Activated CD8-positive, alpha-beta memory T cell treated with anti-CD3 and anti-CD28 coated beads, Interleukin-2, amount 50 U/mL, for 48 hours (primary cell): ENCODE measurements around the gene SLC44A1.

Source experiments
- DNase-seq: peaks from one replicate; pipeline ENCODE4 v3.0.0-alpha.2; 2020

SLC44A1 gene

DNA sequence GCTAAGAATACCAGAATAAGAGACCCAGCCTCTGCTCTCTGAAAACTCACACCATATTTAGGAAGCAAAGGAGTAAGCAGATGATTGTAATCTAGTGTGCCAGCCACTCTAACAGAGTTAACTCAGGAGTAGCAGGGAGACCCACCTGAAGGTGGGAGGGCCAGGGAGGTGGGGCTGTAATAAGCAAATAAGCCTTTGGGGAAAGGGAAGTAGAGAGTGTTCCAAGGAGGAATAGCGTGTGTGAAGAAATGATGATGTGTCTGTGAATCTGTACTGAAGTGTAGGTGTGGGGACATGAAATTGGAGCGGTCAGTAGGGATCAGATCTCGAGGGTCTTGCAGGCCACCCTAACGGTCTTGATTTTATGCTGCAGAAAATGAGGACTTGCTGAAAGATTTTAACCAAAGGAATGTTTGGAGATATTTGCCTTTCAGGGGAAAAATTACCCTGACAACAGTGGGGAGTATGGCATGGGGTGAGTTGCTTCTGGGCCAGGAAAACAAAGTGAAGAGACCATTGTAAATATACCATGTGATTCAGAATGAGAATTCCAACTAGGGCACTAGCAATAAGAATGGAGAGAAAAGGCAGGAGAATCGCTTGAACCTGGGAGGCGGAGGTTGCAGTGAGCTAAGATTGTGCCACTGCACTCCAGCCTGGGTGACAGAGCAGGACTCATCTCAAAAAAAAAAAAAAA is 159.2 kb downstream of the SLC44A1 start:
- no peak for DNase-seq

DNA sequence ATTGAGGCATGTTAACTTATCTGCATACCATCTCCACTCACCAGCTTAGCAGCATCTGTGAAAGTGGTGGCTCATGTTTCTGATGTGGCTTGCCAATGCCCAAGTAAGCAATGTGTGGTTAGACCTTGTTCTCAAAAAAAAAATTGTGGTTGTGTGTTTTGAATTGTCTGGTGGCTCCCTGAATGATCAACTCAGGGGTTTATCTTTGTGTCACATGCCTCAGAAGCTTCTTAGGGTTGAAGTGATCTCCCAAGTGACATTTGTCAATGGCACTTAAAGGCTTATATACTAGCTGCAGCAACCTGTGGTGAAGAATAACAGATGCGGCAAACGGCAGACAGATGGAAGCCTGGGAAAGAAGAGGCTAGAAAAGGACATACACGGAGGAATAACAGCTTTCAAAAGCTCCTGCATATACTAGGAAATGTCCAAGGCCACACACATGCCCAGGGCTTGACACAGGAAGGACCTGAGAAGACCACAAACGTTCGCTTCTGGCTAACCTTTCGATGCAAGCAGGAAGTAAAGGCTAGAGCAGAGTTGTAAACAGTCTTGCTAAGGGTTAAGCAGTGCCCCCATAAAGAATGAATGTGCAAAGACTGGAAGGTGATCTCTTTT is 161.2 kb downstream of the SLC44A1 start:
- no peak for DNase-seq

DNA sequence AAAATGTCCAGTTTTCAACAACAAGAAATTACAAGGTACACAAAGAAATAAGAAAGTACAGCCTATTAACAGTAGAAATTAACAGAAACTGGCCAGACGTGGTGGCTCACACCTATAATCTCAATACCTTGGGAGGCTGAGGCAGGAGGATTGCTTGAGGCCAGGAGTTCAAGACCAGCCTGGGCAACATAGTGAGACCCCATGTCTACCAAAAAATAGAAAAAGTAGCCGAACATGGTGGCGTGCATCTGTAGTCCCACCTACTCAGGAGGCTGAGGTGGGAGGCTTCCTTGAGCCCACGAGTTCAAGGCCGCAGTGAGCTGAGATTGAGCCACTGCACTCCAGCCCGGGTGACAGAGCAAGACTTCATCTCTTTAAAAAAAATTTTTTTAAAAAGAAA is 161.9 kb downstream of the SLC44A1 start:
- DNase-seq = no peak

GRCh38 chr9:105413525-105413924 is 169.1 kb downstream of the SLC44A1 start:
- DNase-seq = no peak

- peak; percentile 72 for DNase-seq
Measured at GRCh38 chr9:105414947-105415661, 170.7 kb downstream of the SLC44A1 start.

DNA sequence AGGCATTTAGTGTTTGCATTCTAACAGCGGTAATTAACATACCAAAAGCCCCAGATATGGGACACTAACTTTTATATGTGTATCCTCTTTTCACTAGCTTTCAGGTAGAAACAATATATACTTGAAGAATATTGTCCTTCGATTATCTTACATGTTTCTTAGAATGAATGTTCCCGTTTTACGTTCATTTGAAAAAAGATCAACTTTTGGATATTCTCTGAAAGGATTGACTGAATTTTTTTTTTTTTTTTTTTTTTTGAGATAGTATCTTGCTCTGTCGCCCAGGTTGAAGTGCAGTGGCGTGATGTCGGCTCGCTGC is 171.2 kb downstream of the SLC44A1 start:
- DNase-seq = no peak

- DNase-seq = no peak
Measured at GRCh38 chr9:105416840-105417239, 172.4 kb downstream of the SLC44A1 start.

- no peak for DNase-seq
Measured at GRCh38 chr9:105418588-105419500, 174.4 kb downstream of the SLC44A1 start.

DNA sequence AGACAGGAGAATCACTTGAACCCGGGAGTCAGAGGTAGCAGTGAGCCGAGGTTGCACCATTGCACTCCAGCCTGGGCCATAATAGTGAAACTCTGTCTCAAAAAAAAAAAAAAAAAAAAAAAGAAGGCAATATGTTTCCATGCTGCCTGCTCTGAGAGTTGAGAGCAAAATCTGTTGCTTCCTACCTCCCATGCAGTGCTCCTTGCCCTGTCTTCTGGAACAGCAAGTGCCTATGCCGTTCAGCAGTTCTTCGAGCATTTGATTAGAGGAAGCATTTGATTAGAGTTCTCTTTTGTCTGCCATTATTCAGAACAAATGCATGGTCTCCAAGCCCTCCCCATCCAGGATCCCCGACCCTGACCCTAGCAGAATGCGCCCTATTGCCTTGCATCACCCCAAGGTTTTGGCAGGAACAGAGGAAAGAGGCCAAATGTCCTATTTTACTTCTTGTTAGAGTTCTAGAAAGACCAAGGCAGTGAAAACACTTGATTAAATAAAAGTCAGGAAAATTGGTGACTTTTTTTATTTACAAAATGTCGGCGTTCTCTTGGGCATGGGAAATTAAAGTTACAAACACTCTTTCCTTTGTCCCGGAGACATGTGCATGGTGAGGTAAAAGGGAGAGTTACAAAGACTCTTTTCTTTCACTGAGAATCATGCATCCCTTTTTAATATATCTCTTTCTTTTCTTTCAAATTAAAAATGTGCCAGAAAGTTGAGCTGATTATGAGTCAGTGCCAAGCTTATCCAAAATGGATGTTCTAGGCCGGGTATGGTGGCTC is 175.6 kb downstream of the SLC44A1 start:
- DNase-seq = no peak

DNA sequence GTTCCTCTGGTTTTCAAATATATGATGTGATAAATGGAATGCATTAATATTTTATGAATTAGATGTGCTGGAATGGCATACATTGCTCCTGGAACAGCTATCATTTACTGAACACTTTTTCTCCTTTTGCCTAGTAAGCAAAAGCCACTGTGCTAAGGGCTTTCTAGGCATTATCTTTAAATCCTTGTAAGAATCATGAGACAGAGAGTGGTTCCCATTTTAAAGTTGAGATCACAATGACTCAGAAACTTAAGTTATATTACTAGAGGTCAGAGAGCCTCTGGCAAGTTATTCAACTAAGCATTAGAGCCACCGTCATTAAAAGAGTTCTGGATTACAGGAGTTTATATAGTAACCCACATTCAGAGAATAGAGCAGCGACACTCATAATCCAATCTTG is 176.7 kb downstream of the SLC44A1 start:
- DNase-seq = no peak

DNA sequence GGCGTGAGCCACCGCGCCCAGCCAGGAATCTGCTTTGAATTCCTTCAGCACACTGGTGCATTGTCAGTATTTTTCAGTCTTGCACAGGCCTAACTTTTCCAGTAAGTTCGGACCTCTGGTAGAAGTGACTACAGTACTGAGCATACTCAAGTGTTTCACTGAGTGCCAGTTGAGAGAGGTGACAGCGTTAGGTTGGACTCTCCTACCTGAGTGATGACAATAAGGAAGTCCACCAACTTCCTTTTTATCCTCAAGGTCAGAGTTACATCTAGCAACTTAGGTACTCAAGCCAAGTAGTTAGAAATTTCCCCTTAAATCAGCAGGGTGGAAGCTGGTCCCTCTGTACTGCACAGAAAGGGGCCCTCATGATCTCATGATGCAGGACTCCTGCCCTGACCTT is 177.4 kb downstream of the SLC44A1 start:
- DNase-seq = no peak

GRCh38 chr9:105425816-105426433 is 181.5 kb downstream of the SLC44A1 start:
- DNase-seq = no peak

- DNase-seq = no peak
Measured at GRCh38 chr9:105426657-105427056, 182.2 kb downstream of the SLC44A1 start.

DNA sequence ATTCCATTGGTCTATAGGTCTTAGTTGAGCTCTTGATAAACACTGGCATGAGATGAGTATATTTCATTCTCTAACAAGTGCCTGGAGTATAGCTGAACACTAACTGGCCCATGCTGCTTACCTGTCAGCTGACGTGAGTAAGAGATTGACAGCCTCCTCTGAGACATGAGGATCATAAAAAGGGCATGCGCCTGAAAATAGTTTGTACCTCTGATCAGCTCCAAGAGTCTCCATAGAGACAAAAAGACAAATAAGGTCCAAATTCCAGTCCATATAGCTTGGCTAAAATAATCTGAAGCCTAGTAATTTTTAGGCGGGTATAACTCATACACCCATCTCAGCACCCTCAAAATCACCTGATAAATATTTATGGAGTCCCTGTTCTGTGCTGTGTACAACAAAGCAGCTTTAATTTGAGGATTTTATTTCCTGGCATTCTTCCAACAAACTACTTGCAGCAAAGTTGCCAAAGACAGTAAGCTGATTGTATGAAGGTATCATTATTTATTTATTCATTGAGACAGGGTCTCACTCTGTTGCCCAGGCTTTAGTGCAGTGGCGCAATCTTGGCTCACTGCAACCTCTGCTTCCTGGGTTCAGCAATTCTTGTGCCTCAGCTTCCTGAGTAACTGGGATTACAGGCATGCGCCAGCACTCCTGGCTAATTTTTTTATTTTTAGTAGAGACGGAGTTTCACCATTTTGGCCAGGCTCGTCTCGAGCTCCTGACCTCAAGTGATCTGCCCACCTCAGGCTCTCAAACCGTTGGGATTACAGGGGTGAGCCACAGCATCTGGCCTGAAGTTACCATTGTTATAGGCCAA is 187.2 kb downstream of the SLC44A1 start:
- no peak for DNase-seq

- DNase-seq = no peak
Measured at GRCh38 chr9:105432247-105432842, 187.9 kb downstream of the SLC44A1 start.

DNA sequence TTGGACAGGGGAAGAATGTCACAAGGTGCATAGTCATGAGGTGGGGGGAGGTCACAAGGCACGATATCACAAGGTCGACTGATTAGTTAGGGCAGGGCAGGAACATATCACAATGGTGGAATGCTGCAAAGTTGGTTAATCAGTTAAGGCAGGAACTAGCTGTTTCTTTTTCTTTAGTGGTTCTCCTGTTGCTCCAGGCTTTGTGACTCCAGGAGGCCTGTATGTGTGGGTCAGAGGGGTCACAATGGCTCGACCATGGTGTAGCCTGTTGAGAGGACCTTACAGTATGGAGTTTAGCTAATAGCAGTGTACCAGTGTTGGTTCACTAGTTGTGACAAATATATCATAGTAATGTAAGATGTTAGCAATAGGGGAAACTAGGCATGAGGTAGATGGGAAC is 191.0 kb downstream of the SLC44A1 start:
- DNase-seq = no peak

GRCh38 chr9:105436783-105437182 is 192.3 kb downstream of the SLC44A1 start:
- no peak for DNase-seq

GRCh38 chr9:105437704-105438103 is 193.3 kb downstream of the SLC44A1 start:
- no peak for DNase-seq

- no peak for DNase-seq
Measured at GRCh38 chr9:105438141-105438806, 193.8 kb downstream of the SLC44A1 start.

DNA sequence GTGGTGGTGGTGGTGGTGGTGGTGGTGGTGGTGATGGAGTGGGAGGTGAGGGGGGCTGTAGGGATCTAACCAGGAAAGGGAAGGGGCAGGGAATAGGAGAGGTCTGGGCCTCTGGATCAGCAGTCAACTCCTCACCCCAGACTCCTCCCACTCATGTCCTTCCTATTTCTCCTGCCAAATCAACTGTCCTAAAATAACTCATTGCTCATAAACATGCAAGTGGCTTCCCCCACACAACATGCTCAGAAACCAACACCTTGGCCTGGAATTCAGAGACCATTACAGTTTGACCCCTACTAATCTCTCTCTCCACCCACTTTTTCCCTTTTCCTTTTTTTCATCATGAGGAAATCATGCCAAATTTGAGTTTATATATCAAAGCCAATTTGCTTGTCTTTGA is 195.0 kb downstream of the SLC44A1 start:
- DNase-seq = no peak
